Astrocyte of the cerebellum (primary cell): Measurements from ENCODE around the gene ABCA1.

Source experiments
- DNase-seq: peaks from one replicate; pipeline ENCODE4 v3.0.0-alpha.2; 2011; ENCODE audit warnings: low read depth
- H3K4me3 ChIP-seq: 2 replicates; pipeline ENCODE4 v1.5.1; 2011; ENCODE audit warnings: mild to moderate bottlenecking, low read depth, low read length, moderate library complexity
- in situ Hi-C: cut with HindIII; loops from 2 replicates; pipeline ENCODE4 v1.10.0; 2017; ENCODE audit warnings: low sequenced_read_pairs
- TF ChIP-seq, protein P1 (sequence below): IDR thresholded peaks from 2 replicates; pipeline ENCODE4 v1.5.1; 2012; ENCODE audit warnings: low read length, low read depth, moderate library complexity, mild to moderate bottlenecking; ENCODE audit errors: missing control alignments

The ABCA1 gene

GRCh38 chr9:104850786-104851545 is 77.0 kb downstream of the ABCA1 start:
- no peak for DNase-seq
- H3K4me3 ChIP-seq = no peak overlapping the region
- TF ChIP-seq, protein P1, sequence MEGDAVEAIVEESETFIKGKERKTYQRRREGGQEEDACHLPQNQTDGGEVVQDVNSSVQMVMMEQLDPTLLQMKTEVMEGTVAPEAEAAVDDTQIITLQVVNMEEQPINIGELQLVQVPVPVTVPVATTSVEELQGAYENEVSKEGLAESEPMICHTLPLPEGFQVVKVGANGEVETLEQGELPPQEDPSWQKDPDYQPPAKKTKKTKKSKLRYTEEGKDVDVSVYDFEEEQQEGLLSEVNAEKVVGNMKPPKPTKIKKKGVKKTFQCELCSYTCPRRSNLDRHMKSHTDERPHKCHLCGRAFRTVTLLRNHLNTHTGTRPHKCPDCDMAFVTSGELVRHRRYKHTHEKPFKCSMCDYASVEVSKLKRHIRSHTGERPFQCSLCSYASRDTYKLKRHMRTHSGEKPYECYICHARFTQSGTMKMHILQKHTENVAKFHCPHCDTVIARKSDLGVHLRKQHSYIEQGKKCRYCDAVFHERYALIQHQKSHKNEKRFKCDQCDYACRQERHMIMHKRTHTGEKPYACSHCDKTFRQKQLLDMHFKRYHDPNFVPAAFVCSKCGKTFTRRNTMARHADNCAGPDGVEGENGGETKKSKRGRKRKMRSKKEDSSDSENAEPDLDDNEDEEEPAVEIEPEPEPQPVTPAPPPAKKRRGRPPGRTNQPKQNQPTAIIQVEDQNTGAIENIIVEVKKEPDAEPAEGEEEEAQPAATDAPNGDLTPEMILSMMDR = no peak
- in situ Hi-C loops = loop anchor here (25.0 kb wide), 1 partner anchor 561 kb away; no protein-coding TSS in a partner anchor

DNA sequence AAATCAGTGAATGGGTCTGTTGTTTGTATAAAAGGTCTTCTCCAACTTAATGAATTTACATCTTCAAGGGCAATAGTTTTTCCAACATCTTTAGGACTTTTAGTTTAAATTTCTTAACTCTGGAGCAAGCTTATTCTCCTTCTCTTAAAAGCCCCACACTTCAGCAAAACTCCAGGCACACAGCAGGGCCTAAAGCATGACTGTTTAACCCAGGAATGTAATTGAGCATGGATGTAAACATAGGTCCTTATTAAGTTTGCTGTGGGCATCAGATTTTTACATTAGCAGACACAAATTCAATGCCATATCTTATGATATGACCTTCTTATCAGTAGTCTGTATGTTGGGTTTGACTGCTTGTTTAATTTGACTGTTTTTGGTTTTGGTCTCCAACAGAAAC is 78.9 kb downstream of the ABCA1 start:
- no peak for DNase-seq
- TF ChIP-seq, protein P1 = no peak
- in situ Hi-C loops = no loop called here
- no peak overlapping the region for H3K4me3 ChIP-seq

DNA sequence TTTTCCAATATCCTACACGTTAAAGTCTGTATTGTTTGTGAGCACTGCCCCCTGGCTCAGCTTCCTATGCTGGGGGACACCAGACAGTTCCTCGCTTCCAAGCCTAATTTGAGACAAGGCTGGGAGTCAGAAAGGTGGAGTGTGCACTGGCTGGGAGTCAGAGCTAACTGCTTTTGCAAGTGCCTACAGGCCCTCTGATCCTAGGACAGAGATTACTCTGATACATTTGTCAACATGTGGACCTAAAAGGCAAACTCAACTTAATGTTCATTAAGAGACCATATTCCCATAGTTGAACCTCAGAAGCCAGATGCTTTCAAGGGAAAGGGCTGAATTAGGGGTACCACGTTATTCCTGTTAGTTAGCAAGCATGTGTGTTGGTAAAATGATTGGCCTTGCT is 83.2 kb downstream of the ABCA1 start:
- in situ Hi-C loops = no loop called here
- no peak for DNase-seq
- H3K4me3 ChIP-seq = no peak overlapping the region
- TF ChIP-seq, protein P1 = no peak

GRCh38 chr9:104843644-104844240 is 84.2 kb downstream of the ABCA1 start:
- in situ Hi-C loops = no loop called here
- no peak overlapping the region for H3K4me3 ChIP-seq
- TF ChIP-seq, protein P1 = no peak
- DNase-seq = no peak

DNA sequence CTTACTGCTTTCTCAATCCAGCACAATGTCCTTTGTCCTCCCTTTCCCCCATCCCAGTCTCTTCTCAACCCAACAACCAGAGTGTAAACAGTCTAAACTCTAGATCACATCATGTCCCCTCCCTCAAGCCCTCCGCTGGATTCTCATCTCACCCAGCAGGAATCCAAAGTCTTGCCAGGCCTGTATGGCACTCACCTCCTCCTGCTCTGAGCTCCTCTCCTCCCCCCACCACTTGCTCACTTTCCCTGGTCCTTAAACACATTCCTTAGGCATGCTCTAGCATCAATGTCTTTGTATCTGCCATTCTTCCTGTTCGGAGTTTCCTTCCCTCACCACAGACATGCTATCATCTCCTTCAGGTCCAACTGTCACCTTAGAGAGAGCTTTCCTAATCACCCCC is 85.3 kb downstream of the ABCA1 start:
- no peak overlapping the region for H3K4me3 ChIP-seq
- in situ Hi-C loops = no loop called here
- DNase-seq = no peak
- TF ChIP-seq, protein P1 = no peak

DNA sequence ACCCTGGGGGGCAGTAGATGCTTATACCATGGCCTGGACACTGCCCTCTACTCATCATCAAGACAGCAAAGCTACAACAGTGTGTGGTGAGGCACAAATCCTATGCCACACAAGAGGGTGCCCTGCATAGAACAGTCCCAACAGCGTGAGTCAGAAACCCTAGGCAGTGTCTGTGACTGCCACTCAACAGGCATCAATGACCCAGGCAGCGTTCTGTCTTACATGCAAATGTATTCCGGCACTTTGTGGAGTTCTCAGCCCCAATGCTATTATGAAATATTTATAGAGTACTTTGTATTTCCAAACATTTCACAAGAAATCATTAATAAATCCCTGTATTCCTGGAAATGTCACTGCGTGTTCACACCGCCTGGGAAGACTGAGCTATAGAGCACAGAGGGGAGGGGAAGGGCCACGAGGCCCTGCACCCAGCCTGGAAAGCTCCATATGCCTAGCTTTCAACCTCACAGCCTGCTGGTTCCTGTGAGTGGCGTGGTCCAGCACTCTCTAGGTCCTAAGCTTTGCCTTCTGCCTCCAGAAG is 86.3 kb downstream of the ABCA1 start:
- no peak for DNase-seq
- H3K4me3 ChIP-seq = no peak overlapping the region
- TF ChIP-seq, protein P1 = no peak
- in situ Hi-C loops = no loop called here
